CD4-positive, alpha-beta T cell (primary cell): ENCODE data around the gene OSBPL5. TPM values are rescaled to one million over a fixed set of nuclear protein-coding genes. Genes with fewer than 3 reads are reported as not detected.

ENCODE experiments used
- ATAC-seq: fragments of 200-7000 bp; cut with Tn5 transposase; one replicate; pipeline ENCODE4 v1.10.0; 2022; ENCODE audit warnings: mild to moderate bottlenecking; ENCODE audit not compliant: poor library complexity
- CTCF ChIA-PET: fragments of 350-600 bp; sonication (Branson Sonifier 250); formaldehyde crosslinking; loops from one replicate; lab custom pipeline; 2021; ENCODE audit warnings: antibody characterized with exemption, inconsistent platforms; lab: Charles Lee
- POLR2A ChIA-PET: fragments of 350-600 bp; sonication (Branson Sonifier 250); formaldehyde crosslinking; loops from one replicate; lab custom pipeline; 2021; ENCODE audit warnings: antibody characterized with exemption, inconsistent platforms; lab: Charles Lee
- DNase-seq, 14 experiments: peaks; one replicate each; pipeline ENCODE4 v3.0.0-alpha.2; 2013 to 2020; ENCODE audit warnings: mixed read lengths in 2 of 14
- H3K27ac ChIP-seq, 2 donors: one replicate each; pipeline versions ENCODE4 v1.5.1 to v1.7.0; 2013; ENCODE audit warnings: low read length in 2 of 2, low read depth in 1 of 2, mild to moderate bottlenecking in 1 of 2
- H3K27me3 ChIP-seq, 2 experiments: 1 replicate in 1 of 2; 2 replicates in 1 of 2; pipeline versions ENCODE4 v1.6.1 to v1.7.0; 2013; ENCODE audit warnings: low read length in 2 of 2, control low read depth in 1 of 2, mild to moderate bottlenecking in 1 of 2, moderate library complexity in 1 of 2; ENCODE audit not compliant: insufficient read depth in 2 of 2, control insufficient read depth in 1 of 2
- H3K36me3 ChIP-seq: one replicate; pipeline ENCODE4 v1.6.1; 2013; ENCODE audit warnings: low read length, control low read depth; ENCODE audit not compliant: insufficient read depth
- H3K4me1 ChIP-seq: one replicate; pipeline ENCODE4 v1.6.1; 2013; ENCODE audit warnings: low read length, control low read depth; ENCODE audit not compliant: insufficient read depth
- H3K4me3 ChIP-seq: one replicate; pipeline ENCODE4 v1.5.1; 2013; ENCODE audit warnings: mild to moderate bottlenecking, low read length, moderate library complexity
- H3K9me3 ChIP-seq, 2 experiments: 1 replicate in 1 of 2; 2 replicates in 1 of 2; pipeline versions ENCODE4 v1.6.1 to v1.7.0; 2013; ENCODE audit warnings: low read length in 2 of 2, mild to moderate bottlenecking in 2 of 2, control low read depth in 1 of 2, moderate library complexity in 1 of 2; ENCODE audit not compliant: control insufficient read depth in 1 of 2, insufficient read depth in 1 of 2
- H3K27ac Mint-ChIP-seq: one replicate; pipeline ENCODE4 v1.8.0; 2020; ENCODE audit warnings: mixed read lengths
- H3K27me3 Mint-ChIP-seq: one replicate; pipeline ENCODE4 v1.8.0; 2021; ENCODE audit warnings: mixed read lengths
- H3K36me3 Mint-ChIP-seq: one replicate; pipeline ENCODE4 v1.8.0; 2021; ENCODE audit warnings: low read depth, mixed read lengths
- H3K4me1 Mint-ChIP-seq: one replicate; pipeline ENCODE4 v1.8.0; 2021; ENCODE audit warnings: low read depth, mixed read lengths
- H3K4me3 Mint-ChIP-seq: one replicate; pipeline ENCODE4 v1.8.0; 2020; ENCODE audit warnings: mild to moderate bottlenecking, mixed read lengths
- H3K9me3 Mint-ChIP-seq: one replicate; pipeline ENCODE4 v1.8.0; 2020; ENCODE audit warnings: mixed read lengths
- intact Hi-C, 2 experiments: fragments of 100-400 bp; cut with DNase I in 1 of 2; cut with micrococcal nuclease in 1 of 2; formaldehyde crosslinking; loops; one replicate each; pipeline versions ENCODE4 v1.15.1 to v1.9.0; 2023 to 2025; cut with DNase I, micrococcal nuclease
- total RNA-seq, 174 experiments: library from RNA in 2 of 174; stranded (reverse) in 2 of 174; gene quantifications; one replicate each; pipeline ENCODE4 v1.2.3 and lab custom pipeline; 2021 to 2026
- TF ChIP-seq, protein P1 (sequence below): fragments of 200-600 bp; IDR thresholded peaks from one replicate; pipeline ENCODE4 v1.8.0; 2022; ENCODE audit warnings: antibody characterized with exemption, mild to moderate bottlenecking

Gene OSBPL5
- total RNA-seq, 2 experiments from 2014 or later, result 6.7 to 9.1 TPM

- H3K27me3 ChIP-seq, result no peaks in the 10 kb centered on the region
- peaks cover 33% of the 10 kb centered on the region for H3K4me1 ChIP-seq
- peaks cover 18% of the 10 kb centered on the region for H3K4me1 Mint-ChIP-seq
- no peak overlapping the region for H3K27ac ChIP-seq
- ATAC-seq, result no peak
- intact Hi-C loops, result no loop called here
- peaks cover 38% of the 10 kb centered on the region for H3K36me3 Mint-ChIP-seq
- H3K4me3 ChIP-seq, result no peak overlapping the region
- POLR2A ChIA-PET, result interaction anchor here (1.1 kb wide), 1 partner anchor 54 kb away, joined by 7 read pairs; the partner anchor contains the start of gene NAP1L4
- no peaks in the 10 kb centered on the region for H3K27me3 Mint-ChIP-seq
- CTCF ChIA-PET, result interaction anchor here (0.9 kb wide), 1 partner anchor 32 kb away, joined by 3 read pairs; no protein-coding TSS in a partner anchor
- H3K4me3 Mint-ChIP-seq, result no peak overlapping the region
- no peaks in the 10 kb centered on the region for H3K9me3 ChIP-seq
- TF ChIP-seq, protein P1, sequence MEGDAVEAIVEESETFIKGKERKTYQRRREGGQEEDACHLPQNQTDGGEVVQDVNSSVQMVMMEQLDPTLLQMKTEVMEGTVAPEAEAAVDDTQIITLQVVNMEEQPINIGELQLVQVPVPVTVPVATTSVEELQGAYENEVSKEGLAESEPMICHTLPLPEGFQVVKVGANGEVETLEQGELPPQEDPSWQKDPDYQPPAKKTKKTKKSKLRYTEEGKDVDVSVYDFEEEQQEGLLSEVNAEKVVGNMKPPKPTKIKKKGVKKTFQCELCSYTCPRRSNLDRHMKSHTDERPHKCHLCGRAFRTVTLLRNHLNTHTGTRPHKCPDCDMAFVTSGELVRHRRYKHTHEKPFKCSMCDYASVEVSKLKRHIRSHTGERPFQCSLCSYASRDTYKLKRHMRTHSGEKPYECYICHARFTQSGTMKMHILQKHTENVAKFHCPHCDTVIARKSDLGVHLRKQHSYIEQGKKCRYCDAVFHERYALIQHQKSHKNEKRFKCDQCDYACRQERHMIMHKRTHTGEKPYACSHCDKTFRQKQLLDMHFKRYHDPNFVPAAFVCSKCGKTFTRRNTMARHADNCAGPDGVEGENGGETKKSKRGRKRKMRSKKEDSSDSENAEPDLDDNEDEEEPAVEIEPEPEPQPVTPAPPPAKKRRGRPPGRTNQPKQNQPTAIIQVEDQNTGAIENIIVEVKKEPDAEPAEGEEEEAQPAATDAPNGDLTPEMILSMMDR, result no peak
- no peaks in the 10 kb centered on the region for H3K9me3 Mint-ChIP-seq
- DNase-seq, result peak in 1 of 14 experiments; percentile 16
- no peak overlapping the region for H3K27ac Mint-ChIP-seq
- peaks cover 54% of the 10 kb centered on the region for H3K36me3 ChIP-seq
Measured at GRCh38 chr11:3046190-3046589, 118.9 kb downstream of the OSBPL5 start.

DNA sequence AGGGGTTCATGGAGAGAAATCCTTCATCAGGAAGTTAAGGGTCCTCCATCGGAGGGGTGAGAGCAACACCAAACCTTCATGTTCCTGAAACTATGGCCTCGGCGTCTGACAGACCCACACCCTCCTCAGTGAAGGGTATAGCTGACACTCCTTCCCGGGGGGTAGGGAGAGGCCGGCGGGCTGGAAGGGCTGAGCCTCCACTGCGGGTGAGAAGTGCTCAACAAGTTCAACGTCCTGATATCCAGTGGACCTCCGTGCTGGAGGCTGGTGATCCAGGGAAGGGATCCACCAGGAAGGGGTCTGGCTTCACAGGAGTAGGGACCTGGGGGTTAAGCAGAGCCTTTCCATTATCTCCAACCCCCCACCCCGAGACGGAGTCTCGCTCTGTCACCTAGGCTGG is 120.2 kb downstream of the OSBPL5 start:
- H3K27me3 ChIP-seq, result no peaks in the 10 kb centered on the region
- DNase-seq (no peak), ATAC-seq (no peak)
- POLR2A ChIA-PET, result no interaction called here
- CTCF ChIA-PET, result no interaction called here
- peaks cover 64% of the 10 kb centered on the region for H3K36me3 ChIP-seq
- intact Hi-C loops, result no loop called here
- Mint-ChIP-seq H3K36me3 (peaks cover 47% of the 10 kb centered on the region), H3K27me3 (no peaks in the 10 kb centered on the region), H3K4me1 (peaks cover 5% of the 10 kb centered on the region), H3K4me3 (no peak overlapping the region), H3K9me3 (no peaks in the 10 kb centered on the region), H3K27ac (no peak overlapping the region)
- H3K4me1 ChIP-seq, result peaks cover 20% of the 10 kb centered on the region
- no peaks in the 10 kb centered on the region for H3K9me3 ChIP-seq
- no peak overlapping the region for H3K27ac ChIP-seq
- TF ChIP-seq, protein P1, result no peak
- no peak overlapping the region for H3K4me3 ChIP-seq

GRCh38 chr11:3044004-3044403 is 121.1 kb downstream of the OSBPL5 start:
- Histone ChIP-seq H3K4me1 (peaks cover 11% of the 10 kb centered on the region), H3K27me3 (no peaks in the 10 kb centered on the region), H3K4me3 (no peak overlapping the region), H3K9me3 (no peaks in the 10 kb centered on the region), H3K27ac (no peak overlapping the region), H3K36me3 (peaks cover 70% of the 10 kb centered on the region)
- H3K9me3 Mint-ChIP-seq, result no peaks in the 10 kb centered on the region
- TF ChIP-seq, protein P1, result no peak
- ATAC-seq, result no peak
- no peak overlapping the region for H3K4me3 Mint-ChIP-seq
- H3K4me1 Mint-ChIP-seq, result no peaks in the 10 kb centered on the region
- intact Hi-C loops, result no loop called here
- H3K27me3 Mint-ChIP-seq, result no peaks in the 10 kb centered on the region
- H3K27ac Mint-ChIP-seq, result no peak overlapping the region
- H3K36me3 Mint-ChIP-seq, result peaks cover 50% of the 10 kb centered on the region
- CTCF ChIA-PET, result no interaction called here
- no peak for DNase-seq
- POLR2A ChIA-PET, result no interaction called here
